H1 (cell line): ENCODE data around the gene COQ2. TPM values are rescaled to one million over a fixed set of nuclear protein-coding genes. Genes with fewer than 3 reads are reported as not detected.

Source experiments
- CEBPB ChIP-seq: IDR thresholded peaks from 2 replicates; pipeline ENCODE4 v1.6.1; 2012; ENCODE audit warnings: low read depth, low read length
- FOSL1 ChIP-seq: IDR thresholded peaks from 2 replicates; pipeline ENCODE4 v1.6.1; 2011; ENCODE audit warnings: mild to moderate bottlenecking, low read depth, low read length, moderate library complexity; ENCODE audit not compliant: insufficient read depth
- RAD21 ChIP-seq, 2 experiments: IDR thresholded peaks in 1 of 2; conservative IDR thresholded peaks in 1 of 2; 2 replicates each; pipeline ENCODE4 v1.6.1; 2011; ENCODE audit warnings: low read depth in 2 of 2, low read length in 2 of 2, improper control_type of control experiment in 1 of 2, inconsistent platforms in 1 of 2, mild to moderate bottlenecking in 1 of 2, moderate library complexity in 1 of 2
- polyA plus RNA-seq, 7 experiments: library from polyadenylated mRNA; depleted of rRNA in 3 of 7; stranded (reverse) in 5 of 7; unstranded in 2 of 7; fragments of >200 nt in 5 of 7; fragments of 200-250 nt in 2 of 7; gene quantifications; 1 replicate in 5 of 7; 2 replicates in 1 of 7; 4 replicates in 1 of 7; pipeline versions ENCODE4 v1.2.1 to v1.2.3, GENCODE V29; 2011 to 2013; ENCODE audit warnings: missing spikeins in 2 of 7, mixed read lengths in 2 of 7
- total RNA-seq: library from RNA; stranded (reverse); fragmentation: NEBNext Ultra II Directional; extraction: Animal tissue kit (Norgen Biotek cat#: 25700); gene quantifications from 2 replicates; pipeline ENCODE4 v1.2.1, GENCODE V29; 2021

The COQ2 gene
- total and polyA plus RNA-seq, 2 of the 8 experiments (the other 6 are each of a cell fraction or from before 2014, with no cell fraction given) = 21.5 to 22.9 TPM

- TF ChIP-seq FOSL1 (no peak), CEBPB (no peak), RAD21 (IDR thresholded peaks at IDR 0.05 in 1 of 2, conservative IDR thresholded peaks at IDR 0.05 in 1 of 2; ENCODE audit: low read depth in 2 of 2, low read length in 2 of 2) (peak in 1 of 2 experiments; percentile 8; a peak in 2 of 4 replicates)
- TF ChIP-seq, all 59 proteins: peak for 23
These were observed at the start of gene COQ2 (continued) for GRCh38 chr4:83284193-83285054.
